Muscle of arm (tissue), 12 donors: ENCODE measurements around the gene LPP. TPM values are rescaled to one million over a fixed set of nuclear protein-coding genes. Genes with fewer than 3 reads are reported as not detected.

Source experiments
- DNase-seq: peaks from one replicate; pipeline ENCODE4 v3.0.0-alpha.2; 2013
- polyA plus RNA-seq, 12 donors: library from polyadenylated mRNA; unstranded; fragments of 120-200 nt; gene quantifications; one replicate each; pipeline ENCODE4 v1.2.1, GENCODE V29; 2013; ENCODE audit not compliant: insufficient read length in 12 of 12

Gene LPP
- polyA plus RNA-seq, 12 donors = 13.8 to 39.6 (median 16.4) TPM; not detected in 1

- no peak for DNase-seq
These were observed 94.1 kb downstream of the LPP start for GRCh38 chr3:188248036-188248561.

GRCh38 chr3:188253123-188253793, 99.3 kb downstream of the LPP start:
- no peak for DNase-seq

- no peak for DNase-seq
These were observed 100.0 kb downstream of the LPP start for GRCh38 chr3:188253800-188254452.

GRCh38 chr3:188254520-188255070, 100.6 kb downstream of the LPP start:
- no peak for DNase-seq

- no peak for DNase-seq
These were observed 101.2 kb downstream of the LPP start for GRCh38 chr3:188255190-188255589.

- DNase-seq = no peak
These were observed 102.8 kb downstream of the LPP start for GRCh38 chr3:188256758-188257157.

- no peak for DNase-seq
These were observed 103.5 kb downstream of the LPP start for GRCh38 chr3:188257384-188258026.

GRCh38 chr3:188259191-188259590, 105.2 kb downstream of the LPP start:
- DNase-seq = no peak

- DNase-seq = no peak
These were observed 105.6 kb downstream of the LPP start for GRCh38 chr3:188259596-188259995.

GRCh38 chr3:188261011-188261410, 107.1 kb downstream of the LPP start:
- no peak for DNase-seq

GRCh38 chr3:188262488-188262887, 108.5 kb downstream of the LPP start:
- DNase-seq = no peak

- DNase-seq = no peak
These were observed 109.1 kb downstream of the LPP start for GRCh38 chr3:188262913-188263683.

- peak; percentile 35 for DNase-seq
These were observed 110.6 kb downstream of the LPP start for GRCh38 chr3:188264226-188265207.

GRCh38 chr3:188266562-188267274, 112.8 kb downstream of the LPP start:
- no peak for DNase-seq

- no peak for DNase-seq
These were observed 113.9 kb downstream of the LPP start for GRCh38 chr3:188267790-188268335.

GRCh38 chr3:188268336-188268735, 114.4 kb downstream of the LPP start:
- DNase-seq = no peak

- DNase-seq = no peak
These were observed 115.1 kb downstream of the LPP start for GRCh38 chr3:188269040-188269439.

- no peak for DNase-seq
These were observed 116.5 kb downstream of the LPP start for GRCh38 chr3:188270423-188270972.
